GM12864 (cell line): ENCODE results near the gene ZNF69.
"Not testable (repeated sequence)": the region's sequence is repeated elsewhere in the genome, so short reads cannot be mapped to it uniquely, and the experiment has no call there.

Experiments
- DNase-seq: peaks from one replicate; pipeline ENCODE4 v3.0.0-alpha.2; 2011; ENCODE audit warnings: low read depth
- H3K4me3 ChIP-seq: 2 replicates; pipeline ENCODE4 v1.5.1; 2011; ENCODE audit warnings: mild to moderate bottlenecking, low read depth, low read length, control low read depth
- CTCF ChIP-seq: IDR thresholded peaks from 2 replicates; pipeline ENCODE4 v1.5.1; 2011; ENCODE audit warnings: low read depth, mild to moderate bottlenecking, moderate library complexity, low read length, control low read depth, inconsistent platforms; ENCODE audit errors: missing control alignments

The ZNF69 gene

GRCh38 chr19:11894851-11895250, 7.3 kb downstream of the ZNF69 start:
- no peak overlapping the region for H3K4me3 ChIP-seq
- no peak for DNase-seq
- TF ChIP-seq CTCF: no peak

- no peak for TF ChIP-seq CTCF
- no peak overlapping the region for H3K4me3 ChIP-seq
Measured at GRCh38 chr19:11902228-11902627, 14.6 kb downstream of the ZNF69 start.

GRCh38 chr19:11905928-11906327, 18.3 kb downstream of the ZNF69 start:
- no peak for DNase-seq
- no peak overlapping the region for H3K4me3 ChIP-seq
- no peak for TF ChIP-seq CTCF

More at GRCh38 chr19:11902228-11902627, 14.6 kb downstream of the ZNF69 start:
- DNase-seq: no peak

GRCh38 chr19:11911937-11912336, 24.4 kb downstream of the ZNF69 start:
- DNase-seq: not testable (repeated sequence)

GRCh38 chr19:11914417-11915051, 27.0 kb downstream of the ZNF69 start:
- H3K4me3 ChIP-seq, DNase-seq: not testable (repeated sequence)

More at GRCh38 chr19:11911937-11912336, 24.4 kb downstream of the ZNF69 start:
- not testable (repeated sequence) for H3K4me3 ChIP-seq

GRCh38 chr19:11921852-11922495, 34.4 kb downstream of the ZNF69 start:
- no peak overlapping the region for H3K4me3 ChIP-seq
- DNase-seq: no peak
- TF ChIP-seq CTCF: no peak

GRCh38 chr19:11924886-11925650, 37.5 kb downstream of the ZNF69 start, which contains the start of gene ZNF700:
TSS of gene ZNF700 (plus strand) at chr19:11925107. CDS start at chr19:11925211, 104 bp downstream.
- DNase-seq: peak; percentile 89
- TF ChIP-seq CTCF: no peak
- peak within 1 kb of the TSS; percentile 72 for H3K4me3 ChIP-seq

GRCh38 chr19:11925651-11926187, 38.1 kb downstream of the ZNF69 start:
- not testable (repeated sequence) for DNase-seq
- H3K4me3 ChIP-seq: peak overlapping the region; percentile 72
